IPS-NIHi7 (cell line): Measurements from ENCODE around the gene RIC3.
A peak's percentile ranks its signal among the peaks of the same experiment; 100 is the strongest.

Source experiments
- DNase-seq: peaks from one replicate; pipeline ENCODE4 v3.0.0; 2012; ENCODE audit warnings: mixed read lengths; ENCODE audit errors: extremely low spot score

The RIC3 gene

GRCh38 chr11:8168485-8169257, at the start of gene RIC3:
Gene RIC3, minus strand, starts transcription at chr11:8169025. Its CDS starts 36 bp downstream, at chr11:8168989.
- peak; percentile 51 for DNase-seq

GRCh38 chr11:8218409-8218808, 49.6 kb upstream of the RIC3 start:
- no peak for DNase-seq

GRCh38 chr11:8217926-8218325, 49.1 kb upstream of the RIC3 start:
- DNase-seq: no peak

GRCh38 chr11:8217136-8217535, 48.3 kb upstream of the RIC3 start:
- no peak for DNase-seq

GRCh38 chr11:8213376-8213775, 44.6 kb upstream of the RIC3 start:
- no peak for DNase-seq

GRCh38 chr11:8209208-8209807, 40.5 kb upstream of the RIC3 start:
- peak; percentile 71 for DNase-seq

- DNase-seq: peak; percentile 53
Measured at GRCh38 chr11:8207080-8208000, 38.5 kb upstream of the RIC3 start.

GRCh38 chr11:8206251-8207079, 37.6 kb upstream of the RIC3 start:
- DNase-seq: no peak

- no peak for DNase-seq
Measured at GRCh38 chr11:8205566-8205965, 36.7 kb upstream of the RIC3 start.

GRCh38 chr11:8204596-8204995, 35.8 kb upstream of the RIC3 start:
- DNase-seq: no peak

GRCh38 chr11:8204025-8204424, 35.2 kb upstream of the RIC3 start:
- DNase-seq: no peak

GRCh38 chr11:8203414-8203715, 34.5 kb upstream of the RIC3 start:
- no peak for DNase-seq

- DNase-seq: no peak
Measured at GRCh38 chr11:8202516-8203413, 33.9 kb upstream of the RIC3 start.

- no peak for DNase-seq
Measured at GRCh38 chr11:8201644-8202365, 33.0 kb upstream of the RIC3 start.

GRCh38 chr11:8199676-8200075, 30.9 kb upstream of the RIC3 start:
- DNase-seq: no peak

GRCh38 chr11:8196749-8197148, 27.9 kb upstream of the RIC3 start:
- DNase-seq: no peak

- no peak for DNase-seq
Measured at GRCh38 chr11:8194956-8195355, 26.1 kb upstream of the RIC3 start.

- DNase-seq: no peak
Measured at GRCh38 chr11:8192896-8193209, 24.0 kb upstream of the RIC3 start.

- DNase-seq: peak; percentile 93
Measured at GRCh38 chr11:8192016-8192895, 23.4 kb upstream of the RIC3 start.
